OCI-LY3 (cell line): Measurements from ENCODE around the gene ZNF570.

Source experiments
- H2AFZ ChIP-seq: fragments of 200-600, 300-600 bp; shearing (Covaris generic); 2 replicates; pipeline ENCODE4 v1.6.0; 2014; ENCODE audit warnings: antibody characterized with exemption, low read depth, low read length
- H3K27ac ChIP-seq: fragments of 200-600, 300-600 bp; sonication (generic); 2 replicates; pipeline ENCODE4 v1.5.1; 2014; ENCODE audit warnings: mild to moderate bottlenecking, low read length, moderate library complexity, mixed read lengths
- H3K27me3 ChIP-seq: fragments of 200-600, 300-600 bp; sonication (generic); 2 replicates; pipeline ENCODE4 v1.6.1; 2014; ENCODE audit warnings: low read depth, low read length, mixed read lengths
- H3K36me3 ChIP-seq: fragments of 200-600, 300-600 bp; sonication (generic); replicated peaks from 2 replicates; pipeline ENCODE3; 2014; ENCODE audit warnings: low read depth, low read length, mixed read lengths
- H3K4me1 ChIP-seq: fragments of 300-600, 200-600 bp; sonication (generic); 2 replicates; pipeline ENCODE4 v1.6.1; 2014; ENCODE audit warnings: low read length, mixed read lengths
- H3K4me2 ChIP-seq: fragments of 200-600, 300-600 bp; sonication (generic); 2 replicates; pipeline ENCODE4 v1.6.1; 2014; ENCODE audit warnings: low read length, mixed read lengths
- H3K4me3 ChIP-seq: fragments of 300-600, 200-600 bp; sonication (generic); 2 replicates; pipeline ENCODE4 v1.5.1; 2014; ENCODE audit warnings: antibody characterized with exemption, mild to moderate bottlenecking, low read length, moderate library complexity
- H3K79me2 ChIP-seq: fragments of 300-600, 200-600 bp; shearing (Covaris generic); 2 replicates; pipeline ENCODE4 v1.6.1; 2014; ENCODE audit warnings: mild to moderate bottlenecking, low read length, mixed read lengths
- H3K9ac ChIP-seq: fragments of 300-600, 200-600 bp; shearing (Covaris generic); 2 replicates; pipeline ENCODE4 v1.6.0; 2014; ENCODE audit warnings: mild to moderate bottlenecking, low read length, moderate library complexity
- H3K9me3 ChIP-seq: fragments of 200-600, 300-600 bp; shearing (Covaris generic); 2 replicates; pipeline ENCODE4 v1.6.1; 2014; ENCODE audit warnings: low read length, mixed read lengths; ENCODE audit not compliant: insufficient read depth
- H4K20me1 ChIP-seq: fragments of 200-600, 300-600 bp; sonication (generic); 2 replicates; pipeline ENCODE4 v1.6.1; 2016; ENCODE audit warnings: low read length, mixed read lengths; ENCODE audit not compliant: insufficient read depth
- CTCF ChIP-seq: fragments of 200-600, 300-600 bp; sonication (generic); IDR thresholded peaks from 2 replicates; pipeline ENCODE4 v1.5.1; 2014; ENCODE audit warnings: antibody characterized with exemption, low read length, low read depth
- EZH2phosphoT487 ChIP-seq: fragments of 200-600 bp; shearing (Covaris generic); IDR thresholded peaks from 2 replicates; pipeline ENCODE4 v1.6.1; 2018; ENCODE audit warnings: antibody characterized with exemption, mixed run types, low read depth

The ZNF570 gene

DNA sequence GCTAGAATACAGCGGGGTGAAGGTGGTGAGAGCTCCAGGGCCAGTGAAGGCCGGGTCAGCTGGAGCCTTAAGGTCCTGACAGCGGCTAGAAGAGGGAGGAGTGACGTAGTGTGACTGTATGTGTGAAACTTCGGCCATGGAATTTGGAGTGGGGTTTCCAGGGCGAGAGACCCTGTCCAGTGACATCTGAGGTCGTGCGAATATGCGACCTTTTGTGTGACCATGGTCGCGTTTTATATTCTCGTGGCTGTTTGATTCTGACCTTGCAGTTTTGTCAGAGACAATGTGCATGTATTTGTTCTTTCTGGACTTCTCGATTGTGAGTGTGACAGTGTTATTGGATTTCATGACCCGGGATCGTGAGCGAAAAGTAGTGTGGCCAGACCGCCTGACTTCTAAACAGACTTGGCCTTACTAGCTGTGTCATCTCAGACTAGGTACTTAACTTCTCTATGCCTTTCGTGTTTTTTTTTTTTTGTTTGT is 1.5 kb upstream of the ZNF570 start:
- H3K27ac ChIP-seq, result peak overlapping the region; percentile 71
- TF ChIP-seq EZH2phosphoT487 (no peak), CTCF (no peak)
- H4K20me1 ChIP-seq, result no peaks in the 10 kb centered on the region
- H3K4me2 ChIP-seq, result peak overlapping the region; percentile 59
- peaks cover 23% of the 10 kb centered on the region for H3K79me2 ChIP-seq
- H3K4me1 ChIP-seq, result peaks cover 12% of the 10 kb centered on the region
- H3K36me3 ChIP-seq, result peaks cover 50% of the 10 kb centered on the region
- peak overlapping the region; percentile 82; the same call in 1 of the 2 replicates for H3K9ac ChIP-seq
- peak overlapping the region; percentile 99 for H2AFZ ChIP-seq
- peaks cover 25% of the 10 kb centered on the region for H3K9me3 ChIP-seq
- H3K4me3 ChIP-seq, result peak overlapping the region; percentile 89
- no peaks in the 10 kb centered on the region for H3K27me3 ChIP-seq

DNA sequence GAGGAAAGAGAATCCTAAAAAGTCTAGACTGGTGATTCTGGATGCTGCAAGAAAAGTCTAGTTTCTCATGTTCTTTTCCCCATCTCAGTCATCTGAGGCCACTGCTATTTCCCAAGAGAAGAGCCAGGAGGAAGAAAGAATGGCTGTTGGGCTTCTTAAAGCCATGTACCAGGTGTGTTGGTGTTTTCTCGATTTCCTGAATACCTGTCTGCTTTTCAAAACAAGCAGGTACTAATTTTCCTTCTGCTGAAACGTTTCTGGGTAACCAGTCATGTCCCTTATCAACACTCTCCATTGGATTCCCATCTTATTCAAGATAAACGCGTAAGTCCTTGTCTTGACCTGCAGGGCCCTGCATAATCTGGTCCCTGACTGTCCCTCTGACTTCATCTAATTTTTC is 1.1 kb downstream of the ZNF570 start:
- H3K9ac ChIP-seq, result 0 out of 2 replicates have a peak overlapping the region, but pooled peaks have one; percentile 78
- H3K4me2 ChIP-seq, result peak overlapping the region; percentile 64
- H2AFZ ChIP-seq, result no peak overlapping the region
- no peaks in the 10 kb centered on the region for H3K27me3 ChIP-seq
- no peaks in the 10 kb centered on the region for H4K20me1 ChIP-seq
- H3K27ac ChIP-seq, result no peak overlapping the region
- peaks cover 23% of the 10 kb centered on the region for H3K79me2 ChIP-seq
- TF ChIP-seq EZH2phosphoT487 (no peak), CTCF (no peak)
- peaks cover 12% of the 10 kb centered on the region for H3K4me1 ChIP-seq
- H3K9me3 ChIP-seq, result peaks cover 13% of the 10 kb centered on the region
- peak overlapping the region; percentile 90 for H3K4me3 ChIP-seq
- H3K36me3 ChIP-seq, result peaks cover 40% of the 10 kb centered on the region

DNA sequence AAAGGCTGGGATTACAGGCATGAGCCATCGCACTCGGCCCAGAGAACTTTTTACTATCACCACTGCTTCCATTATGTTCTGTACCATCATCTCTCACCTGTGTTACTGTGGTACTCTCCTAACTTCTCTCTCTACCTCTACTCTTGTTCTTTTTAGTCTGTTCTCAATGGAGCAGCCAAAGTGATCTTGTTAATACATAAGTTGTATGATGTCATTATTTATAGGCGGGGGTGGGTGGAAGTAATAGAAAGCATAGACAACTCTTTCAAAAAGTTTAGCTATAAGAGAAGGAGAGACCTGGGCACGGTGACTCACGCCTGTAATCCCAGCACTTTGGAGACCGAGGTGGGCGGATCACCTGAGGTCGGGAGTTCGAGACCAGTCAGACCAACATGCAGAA is 3.0 kb downstream of the ZNF570 start:
- no peak overlapping the region for H3K4me2 ChIP-seq
- peaks cover 23% of the 10 kb centered on the region for H3K9me3 ChIP-seq
- no peak overlapping the region for H3K27ac ChIP-seq
- H3K4me3 ChIP-seq, result no peak overlapping the region
- H3K79me2 ChIP-seq, result peaks cover 12% of the 10 kb centered on the region
- no peak overlapping the region for H2AFZ ChIP-seq
- no peaks in the 10 kb centered on the region for H4K20me1 ChIP-seq
- TF ChIP-seq CTCF (no peak), EZH2phosphoT487 (no peak)
- H3K27me3 ChIP-seq, result no peaks in the 10 kb centered on the region
- H3K36me3 ChIP-seq, result peaks cover 51% of the 10 kb centered on the region
- no peak overlapping the region for H3K9ac ChIP-seq
- H3K4me1 ChIP-seq, result peaks cover 9% of the 10 kb centered on the region

- no peaks in the 10 kb centered on the region for H4K20me1 ChIP-seq
- TF ChIP-seq EZH2phosphoT487 (no peak), CTCF (no peak)
Observed at GRCh38 chr19:37484406-37485168, 15.4 kb downstream of the ZNF570 start.

More at GRCh38 chr19:37484406-37485168, 15.4 kb downstream of the ZNF570 start:
- H3K9ac ChIP-seq, result no peak overlapping the region
- H3K4me1 ChIP-seq, result no peaks in the 10 kb centered on the region
- H2AFZ ChIP-seq, result no peak overlapping the region
- H3K79me2 ChIP-seq, result no peaks in the 10 kb centered on the region
- no peak overlapping the region for H3K4me2 ChIP-seq
- peaks cover 66% of the 10 kb centered on the region for H3K36me3 ChIP-seq
- no peaks in the 10 kb centered on the region for H3K27me3 ChIP-seq
- H3K27ac ChIP-seq, result no peak overlapping the region
- no peak overlapping the region for H3K4me3 ChIP-seq
- H3K9me3 ChIP-seq, result peaks cover 61% of the 10 kb centered on the region
